GM12878 (cell line): ENCODE measurements around the gene EHHADH. TPM values are rescaled to one million over a fixed set of nuclear protein-coding genes. Genes with fewer than 3 reads are reported as not detected.

Experiments
- ATAC-seq: fragments of 200-7000 bp; cut with Tn5 transposase; 3 replicates; pipeline ENCODE4 v1.9.1; 2020; ENCODE audit warnings: mild to moderate bottlenecking, moderate library complexity
- BruUV-seq: library from RNA; stranded (reverse); fragments of 400-500 nt; replicated peaks from 2 replicates; lab custom pipeline; 2021; lab: Mats Ljungman, UMichigan
- CTCF ChIA-PET: fragments of 300-600 bp; sonication (Branson Sonifier 250); formaldehyde crosslinking; extraction: SDS; loops from one replicate; lab custom pipeline; 2021; ENCODE audit warnings: inconsistent platforms; lab: Yijun Ruan, JAX
- POLR2A ChIA-PET: fragments of 350-600 bp; formaldehyde crosslinking; extraction: SDS; loops from one replicate; lab custom pipeline; 2021; ENCODE audit warnings: inconsistent platforms; lab: Charles Lee
- RAD21 ChIA-PET: fragments of 300-600 bp; sonication (Branson Sonifier 250); formaldehyde crosslinking; loops from one replicate; lab custom pipeline; 2023; ENCODE audit warnings: antibody characterized with exemption; ENCODE audit not compliant: unreplicated experiment; lab: Charles Lee
- SMC1A ChIA-PET: fragments of 300-600 bp; sonication (Branson Sonifier 250); formaldehyde crosslinking; loops from one replicate; lab custom pipeline; 2023; ENCODE audit not compliant: unreplicated experiment, uncharacterized antibody; lab: Charles Lee
- DNase-seq: peaks from one replicate; pipeline ENCODE4 v3.0.0-alpha.2; 2011; ENCODE audit warnings: low read depth, low spot score
- FAIRE-seq: peaks from 3 replicates; lab custom pipeline; 2011; peaks lifted over from hg19 to GRCh38; lab: Jason Lieb, UNC
- H2AFZ ChIP-seq: 2 replicates; pipeline ENCODE4 v1.6.0; 2011; ENCODE audit warnings: low read depth, low read length, control low read depth; ENCODE audit not compliant: control insufficient read depth
- H3K27ac ChIP-seq: 2 replicates; pipeline ENCODE4 v1.5.1; 2011; ENCODE audit warnings: control low read depth; ENCODE audit not compliant: control insufficient read depth, insufficient read depth
- H3K27me3 ChIP-seq, 2 experiments: replicated peaks in 1 of 2; 2 replicates each; pipeline versions ENCODE4 v1.6.0 to v1.6.1; 2011; ENCODE audit warnings: low read length in 1 of 2; ENCODE audit not compliant: control insufficient read depth in 2 of 2, insufficient read depth in 2 of 2
- H3K36me3 ChIP-seq, 2 experiments: 2 replicates each; pipeline ENCODE4 v1.5.1; 2011; ENCODE audit warnings: low read length in 1 of 2; ENCODE audit not compliant: control insufficient read depth in 2 of 2, insufficient read depth in 2 of 2
- H3K4me1 ChIP-seq: 2 replicates; pipeline ENCODE4 v1.6.1; 2011; ENCODE audit warnings: mild to moderate bottlenecking, low read length, moderate library complexity, mixed read lengths; ENCODE audit not compliant: control insufficient read depth, insufficient read depth
- H3K4me2 ChIP-seq: 2 replicates; pipeline ENCODE4 v1.6.0; 2011; ENCODE audit warnings: control low read depth; ENCODE audit not compliant: control insufficient read depth, insufficient read depth
- H3K4me3 ChIP-seq: fragments of 200-600 bp; sonication (generic); 2 replicates; pipeline ENCODE4 v1.5.1; 2016
- H3K79me2 ChIP-seq: 2 replicates; pipeline ENCODE4 v1.6.0; 2011; ENCODE audit warnings: low read length; ENCODE audit not compliant: control insufficient read depth, insufficient read depth
- H3K9ac ChIP-seq: 2 replicates; pipeline ENCODE4 v1.8.0; 2011; ENCODE audit warnings: low read length, control low read depth, mixed read lengths; ENCODE audit not compliant: control insufficient read depth, insufficient read depth
- H3K9me3 ChIP-seq: replicated peaks from 3 replicates; pipeline ENCODE4 v1.5.1; 2011; ENCODE audit warnings: mild to moderate bottlenecking, low read length; ENCODE audit not compliant: control insufficient read depth, insufficient read depth
- H4K20me1 ChIP-seq: 2 replicates; pipeline ENCODE4 v1.6.0; 2011; ENCODE audit not compliant: control insufficient read depth, insufficient read depth
- BCL3 ChIP-seq: IDR thresholded peaks from 2 replicates; pipeline ENCODE4 v1.6.1; 2011; ENCODE audit warnings: borderline replicate concordance, low read depth, mild to moderate bottlenecking, moderate library complexity, low read length; ENCODE audit not compliant: insufficient read depth, poor library complexity, severe bottlenecking
- CBFB ChIP-seq: IDR thresholded peaks from 2 replicates; pipeline ENCODE4 v1.6.1; 2016; ENCODE audit warnings: antibody characterized with exemption, low read depth
- CHD2 ChIP-seq: IDR thresholded peaks from 2 replicates; pipeline ENCODE4 v1.6.1; 2011; ENCODE audit warnings: low read depth, low read length, improper control_type of control experiment, borderline replicate concordance
- CHD4 ChIP-seq: fragments of 200-600 bp; sonication (generic); IDR thresholded peaks from 2 replicates; pipeline ENCODE4 v1.6.1; 2016; ENCODE audit warnings: mild to moderate bottlenecking
- CTCF ChIP-seq, 3 experiments: IDR thresholded peaks in 2 of 3; conservative IDR thresholded peaks in 1 of 3; 2 replicates each; pipeline ENCODE4 v1.5.1; 2011; ENCODE audit warnings: low read depth in 3 of 3, low read length in 3 of 3, mild to moderate bottlenecking in 3 of 3, control low read depth in 2 of 3, moderate library complexity in 2 of 3, inconsistent platforms in 1 of 3, mixed read lengths in 1 of 3; ENCODE audit not compliant: control insufficient read depth in 2 of 3, insufficient read depth in 1 of 3; ENCODE audit errors: extremely low read depth in 1 of 3
- IKZF2 ChIP-seq, 2 experiments: fragments of 450-650 bp; IDR thresholded peaks; 2 replicates each; pipeline ENCODE4 v1.6.1; 2017; ENCODE audit warnings: mild to moderate bottlenecking in 2 of 2, moderate library complexity in 2 of 2
- KDM1A ChIP-seq: fragments of 200-600 bp; sonication (generic); IDR thresholded peaks from 2 replicates; pipeline ENCODE4 v1.6.1; 2016; ENCODE audit warnings: borderline replicate concordance
- POU2F2 ChIP-seq: IDR thresholded peaks from 3 replicates; pipeline ENCODE4 v1.6.1; 2011; ENCODE audit warnings: low read depth, mild to moderate bottlenecking, low read length, borderline replicate concordance
- RBBP5 ChIP-seq: fragments of 200-600 bp; sonication (generic); conservative IDR thresholded peaks from 2 replicates; pipeline ENCODE4 v1.6.1; 2016
- SMAD1 ChIP-seq: fragments of 450-650 bp; IDR thresholded peaks from 2 replicates; pipeline ENCODE4 v1.6.1; 2018; ENCODE audit warnings: mild to moderate bottlenecking, low read depth; ENCODE audit not compliant: partially characterized antibody
- STAT1 ChIP-seq: fragments of 450-650 bp; conservative IDR thresholded peaks from 2 replicates; pipeline ENCODE4 v1.6.1; 2014; ENCODE audit warnings: antibody characterized with exemption, mild to moderate bottlenecking
- WRNIP1 ChIP-seq: IDR thresholded peaks from 2 replicates; pipeline ENCODE4 v1.6.1; 2011; ENCODE audit warnings: low read depth, low read length, improper control_type of control experiment, borderline replicate concordance
- ZNF622 ChIP-seq: fragments of 450-650 bp; IDR thresholded peaks from 2 replicates; pipeline ENCODE4 v1.6.1; 2017; ENCODE audit warnings: mild to moderate bottlenecking, inconsistent platforms
- ZZZ3 ChIP-seq: IDR thresholded peaks from 2 replicates; pipeline ENCODE4 v1.6.1; 2011; ENCODE audit warnings: low read depth; ENCODE audit not compliant: control insufficient read depth, insufficient read length
- WGBS: methylation state at CpG from one replicate; pipeline ENCODE4 v1.1.6; 2016; ENCODE audit warnings: low lambda C conversion rate; ENCODE audit not compliant: insufficient replicate concordance, insufficient coverage; ENCODE audit errors: missing lambda C conversion rate; 5-methylcytosine and 5-hydroxymethylcytosine counted together
- in situ Hi-C: fragments of 300-500 bp; cut with MboI; formaldehyde crosslinking; loops from 9 replicates; pipeline ENCODE4 v1.14.3; 2018; ENCODE audit warnings: mixed read lengths
- intact Hi-C: fragments of 100-400 bp; cut with micrococcal nuclease; formaldehyde crosslinking; loops from one replicate; pipeline ENCODE4 v1.14.2; 2022; ENCODE audit not compliant: unreplicated experiment
- polyA plus RNA-seq, 11 experiments: library from polyadenylated mRNA; depleted of rRNA in 4 of 11; unstranded in 6 of 11; stranded (reverse) in 5 of 11; fragments of >200 nt; fragmentation: Nextera tagmentation in 4 of 11; fragmentation: Illumina TruSeq in 1 of 11; extraction: Ambion mirVana in 4 of 11; extraction: Trizol in 1 of 11; gene quantifications; 1 replicate in 1 of 11; 2 replicates in 10 of 11; pipeline versions ENCODE4 v1.2.1 to v1.2.3, GENCODE V29; 2011 to 2016; ENCODE audit warnings: inconsistent platforms in 2 of 11, missing spikeins in 2 of 11, low read depth in 1 of 11
- total RNA-seq, 4 experiments: library from RNA; depleted of rRNA in 3 of 4; stranded (reverse); fragments of >200 nt in 3 of 4; fragmentation: Illumina TruSeq in 1 of 4; extraction: Trizol in 1 of 4; gene quantifications; 2 replicates each; pipeline versions ENCODE4 v1.2.1 to v1.2.3, GENCODE V29; 2013 to 2021
- TF ChIP-seq, protein P1 (sequence below): fragments of 450-650 bp; IDR thresholded peaks from 2 replicates; pipeline ENCODE4 v1.6.1; 2017; ENCODE audit warnings: low read depth, mild to moderate bottlenecking, moderate library complexity

Gene EHHADH
- total and polyA plus RNA-seq, 10 of the 15 experiments (the other 5 are each of a cell fraction or from before 2014, with no cell fraction given), result 0.96 to 8.4 (median 5.3) TPM

GRCh38 chr3:185236969-185237368 lies 16.9 kb downstream of the EHHADH start:
- in situ Hi-C loops (no loop called here), intact Hi-C loops (no loop called here)
- Histone ChIP-seq H3K4me2 (no peak overlapping the region), H4K20me1 (no peaks in the 10 kb centered on the region), H3K9ac (no peak overlapping the region), H3K36me3 (no peaks in the 10 kb centered on the region), H3K9me3 (peaks cover 3% of the 10 kb centered on the region), H3K4me3 (no peak overlapping the region), H3K27me3 (no peaks in the 10 kb centered on the region), H3K4me1 (no peaks in the 10 kb centered on the region), H3K79me2 (no peaks in the 10 kb centered on the region), H3K27ac (no peak overlapping the region), H2AFZ (no peak overlapping the region)
- ChIA-PET CTCF (no interaction called here), POLR2A (interaction anchor here (0.6 kb wide), 1 partner anchor 26 kb away, joined by 4 read pairs; no protein-coding TSS in a partner anchor), SMC1A (interaction anchor here (0.9 kb wide), 1 partner anchor 21 kb away, joined by 3 read pairs; no protein-coding TSS in a partner anchor), RAD21 (no interaction called here)
- ATAC-seq (no peak), DNase-seq (no peak), FAIRE-seq (no peak)
- no TSS peak for BruUV-seq
- TF ChIP-seq CTCF (IDR thresholded peaks at IDR 0.05 in 2 of 3, conservative IDR thresholded peaks at IDR 0.05 in 1 of 3; ENCODE audit: control insufficient read depth in 2 of 3, extremely low read depth in 1 of 3, insufficient read depth in 1 of 3, low read depth in 3 of 3, low read length in 3 of 3) (no peak), ZNF622 (no peak), IKZF2 (IDR thresholded peaks at IDR 0.05) (no peak), SMAD1 (no peak)

DNA sequence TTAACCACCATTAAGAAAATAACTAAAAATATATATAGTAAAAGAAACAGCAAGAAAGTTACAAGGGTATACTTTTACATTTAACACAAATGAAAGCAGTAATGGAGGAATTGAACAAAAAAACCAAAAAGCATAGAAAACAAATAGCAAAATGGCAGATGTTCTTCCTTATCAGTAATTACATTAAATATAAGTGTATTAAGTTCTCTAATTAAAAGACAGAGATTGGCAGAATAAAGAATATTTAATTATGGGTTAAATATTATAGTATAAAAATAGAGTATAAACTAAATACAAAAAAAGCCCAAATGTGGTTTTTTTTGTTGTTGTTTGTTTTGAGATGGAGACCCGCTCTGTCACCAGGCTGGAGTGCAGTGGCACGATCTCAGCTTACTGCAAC lies 20.5 kb downstream of the EHHADH start:
- Histone ChIP-seq H3K4me2 (no peak overlapping the region), H3K27ac (no peak overlapping the region), H3K36me3 (no peaks in the 10 kb centered on the region), H3K27me3 (no peaks in the 10 kb centered on the region), H3K79me2 (no peaks in the 10 kb centered on the region), H3K9me3 (peaks cover 3% of the 10 kb centered on the region), H2AFZ (no peak overlapping the region), H3K4me1 (no peaks in the 10 kb centered on the region), H3K9ac (no peak overlapping the region), H3K4me3 (no peak overlapping the region), H4K20me1 (no peaks in the 10 kb centered on the region)
- DNase-seq, result no peak
- POLR2A ChIA-PET, result no interaction called here
- intact Hi-C loops, result no loop called here
- no TSS peak for BruUV-seq
- RAD21 ChIA-PET, result no interaction called here
- in situ Hi-C loops, result no loop called here
- CTCF ChIA-PET, result no interaction called here
- FAIRE-seq, result no peak
- SMC1A ChIA-PET, result no interaction called here
- ATAC-seq, result no peak
- 58% methylated on average over 2 of the region's 2 CpGs for WGBS
- no peak for TF ChIP-seq POU2F2
- no peak for TF ChIP-seq CBFB
- TF ChIP-seq, protein P1, sequence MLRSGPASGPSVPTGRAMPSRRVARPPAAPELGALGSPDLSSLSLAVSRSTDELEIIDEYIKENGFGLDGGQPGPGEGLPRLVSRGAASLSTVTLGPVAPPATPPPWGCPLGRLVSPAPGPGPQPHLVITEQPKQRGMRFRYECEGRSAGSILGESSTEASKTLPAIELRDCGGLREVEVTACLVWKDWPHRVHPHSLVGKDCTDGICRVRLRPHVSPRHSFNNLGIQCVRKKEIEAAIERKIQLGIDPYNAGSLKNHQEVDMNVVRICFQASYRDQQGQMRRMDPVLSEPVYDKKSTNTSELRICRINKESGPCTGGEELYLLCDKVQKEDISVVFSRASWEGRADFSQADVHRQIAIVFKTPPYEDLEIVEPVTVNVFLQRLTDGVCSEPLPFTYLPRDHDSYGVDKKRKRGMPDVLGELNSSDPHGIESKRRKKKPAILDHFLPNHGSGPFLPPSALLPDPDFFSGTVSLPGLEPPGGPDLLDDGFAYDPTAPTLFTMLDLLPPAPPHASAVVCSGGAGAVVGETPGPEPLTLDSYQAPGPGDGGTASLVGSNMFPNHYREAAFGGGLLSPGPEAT, result no peak
- no peak for TF ChIP-seq KDM1A
- no peak for TF ChIP-seq CHD4
- no peak for TF ChIP-seq STAT1
- no peak for TF ChIP-seq RBBP5
- no peak for TF ChIP-seq CHD2
- TF ChIP-seq BCL3, result no peak
- no peak for TF ChIP-seq WRNIP1
- no peak for TF ChIP-seq ZZZ3
